WERI-Rb-1 (cell line): ENCODE measurements around the gene TNFRSF14.

Experiments
- DNase-seq: peaks from one replicate; pipeline ENCODE4 v3.0.0-alpha.2; 2020
- H3K27ac ChIP-seq: fragments of 250-450 bp; sonication (Bioruptor Pico); 2 replicates; pipeline ENCODE4 v1.5.1; 2020; ENCODE audit warnings: mild to moderate bottlenecking, moderate library complexity
- H3K27me3 ChIP-seq: fragments of 250-450 bp; sonication (Bioruptor Pico); 2 replicates; pipeline ENCODE4 v1.5.1; 2021; ENCODE audit warnings: mild to moderate bottlenecking, low read depth, moderate library complexity; ENCODE audit not compliant: insufficient read depth, severe bottlenecking
- H3K36me3 ChIP-seq: fragments of 250-450 bp; sonication (Bioruptor Pico); 2 replicates; pipeline ENCODE4 v1.5.1; 2020; ENCODE audit warnings: mild to moderate bottlenecking, moderate library complexity
- H3K4me3 ChIP-seq: 2 replicates; pipeline ENCODE4 v1.5.1; 2011; ENCODE audit warnings: low read depth, mild to moderate bottlenecking, control low read depth, low read length
- H3K9me3 ChIP-seq: fragments of 250-450 bp; sonication (Bioruptor Pico); 2 replicates; pipeline ENCODE4 v1.5.1; 2021; ENCODE audit warnings: mild to moderate bottlenecking, moderate library complexity; ENCODE audit not compliant: severe bottlenecking
- TF ChIP-seq, protein P1 (sequence below): IDR thresholded peaks from 2 replicates; pipeline ENCODE4 v1.5.1; 2011; ENCODE audit warnings: low read depth, mild to moderate bottlenecking, control low read depth, inconsistent platforms, low read length

The TNFRSF14 gene

DNA sequence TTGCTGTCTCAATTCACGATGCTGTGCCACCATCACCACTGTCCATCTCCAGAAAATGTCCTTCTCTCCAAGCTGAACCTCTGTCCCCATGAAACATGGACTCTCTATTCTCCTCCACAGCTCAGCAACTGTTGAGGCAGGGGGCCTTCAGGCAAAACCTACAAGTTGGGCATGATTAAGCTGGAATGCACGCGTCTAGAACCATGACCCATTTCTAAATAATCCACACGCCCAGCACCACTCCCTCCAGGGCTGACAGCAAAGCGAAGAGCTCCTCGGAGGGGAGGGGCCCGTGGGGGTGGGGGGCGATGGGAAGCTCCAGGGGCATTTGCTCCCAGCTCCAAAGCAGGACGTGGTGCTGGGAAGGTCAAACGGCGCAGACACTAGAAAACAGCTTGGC is 22.8 kb upstream of the TNFRSF14 start:
- Histone ChIP-seq H3K9me3 (no peaks in the 10 kb centered on the region), H3K27me3 (no peaks in the 10 kb centered on the region), H3K27ac (no peak overlapping the region), H3K36me3 (no peaks in the 10 kb centered on the region), H3K4me3 (no peak overlapping the region)
- DNase-seq, result no peak
- TF ChIP-seq, protein P1, sequence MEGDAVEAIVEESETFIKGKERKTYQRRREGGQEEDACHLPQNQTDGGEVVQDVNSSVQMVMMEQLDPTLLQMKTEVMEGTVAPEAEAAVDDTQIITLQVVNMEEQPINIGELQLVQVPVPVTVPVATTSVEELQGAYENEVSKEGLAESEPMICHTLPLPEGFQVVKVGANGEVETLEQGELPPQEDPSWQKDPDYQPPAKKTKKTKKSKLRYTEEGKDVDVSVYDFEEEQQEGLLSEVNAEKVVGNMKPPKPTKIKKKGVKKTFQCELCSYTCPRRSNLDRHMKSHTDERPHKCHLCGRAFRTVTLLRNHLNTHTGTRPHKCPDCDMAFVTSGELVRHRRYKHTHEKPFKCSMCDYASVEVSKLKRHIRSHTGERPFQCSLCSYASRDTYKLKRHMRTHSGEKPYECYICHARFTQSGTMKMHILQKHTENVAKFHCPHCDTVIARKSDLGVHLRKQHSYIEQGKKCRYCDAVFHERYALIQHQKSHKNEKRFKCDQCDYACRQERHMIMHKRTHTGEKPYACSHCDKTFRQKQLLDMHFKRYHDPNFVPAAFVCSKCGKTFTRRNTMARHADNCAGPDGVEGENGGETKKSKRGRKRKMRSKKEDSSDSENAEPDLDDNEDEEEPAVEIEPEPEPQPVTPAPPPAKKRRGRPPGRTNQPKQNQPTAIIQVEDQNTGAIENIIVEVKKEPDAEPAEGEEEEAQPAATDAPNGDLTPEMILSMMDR, result no peak

- TF ChIP-seq, protein P1, result no peak
- no peaks in the 10 kb centered on the region for H3K36me3 ChIP-seq
- no peak for DNase-seq
- no peak overlapping the region for H3K4me3 ChIP-seq
- no peaks in the 10 kb centered on the region for H3K9me3 ChIP-seq
- no peaks in the 10 kb centered on the region for H3K27me3 ChIP-seq
- H3K27ac ChIP-seq, result no peak overlapping the region
These were observed 21.9 kb upstream of the TNFRSF14 start for GRCh38 chr1:2534315-2534686.

DNA sequence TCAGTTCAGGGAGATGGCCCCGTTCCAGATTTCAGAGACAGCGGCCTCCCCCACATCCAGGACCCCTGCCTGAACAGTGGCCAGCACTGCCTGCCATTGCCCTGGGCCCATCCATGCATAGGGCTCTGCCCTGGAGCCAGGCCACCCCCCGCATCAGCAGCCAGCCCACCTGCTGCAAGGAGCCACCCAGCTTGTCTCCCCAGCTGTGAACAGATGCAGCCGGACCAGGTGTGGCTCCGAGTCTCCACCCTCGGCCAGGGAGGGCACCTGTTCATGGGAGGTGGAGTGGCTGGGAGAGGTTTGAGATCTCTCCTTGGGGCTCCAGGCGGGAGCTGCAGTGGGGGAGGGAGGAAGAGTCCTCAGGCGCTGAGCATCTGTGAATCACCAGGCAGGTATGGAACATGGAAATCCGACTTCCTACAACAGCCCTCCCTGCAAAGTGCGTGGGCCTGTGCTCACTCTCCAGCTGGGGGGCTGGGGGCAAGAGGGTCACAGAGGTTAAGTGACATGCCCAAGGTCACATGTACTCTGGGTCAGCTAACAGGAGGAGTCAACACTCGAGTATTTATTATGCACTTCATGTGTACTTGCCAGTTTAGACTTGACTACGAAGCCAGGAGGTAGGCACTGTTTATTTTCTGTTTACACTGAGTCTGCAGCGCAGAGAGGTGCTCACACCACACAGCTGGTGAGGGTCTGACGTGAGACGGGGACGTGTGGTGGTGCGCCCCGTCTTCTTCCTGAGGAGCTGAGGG is 21.3 kb upstream of the TNFRSF14 start:
- Histone ChIP-seq H3K27me3 (no peaks in the 10 kb centered on the region), H3K4me3 (no peak overlapping the region), H3K9me3 (no peaks in the 10 kb centered on the region), H3K36me3 (no peaks in the 10 kb centered on the region), H3K27ac (peak overlapping the region; percentile 87)
- TF ChIP-seq, protein P1, result no peak
- DNase-seq, result no peak

- no peaks in the 10 kb centered on the region for H3K9me3 ChIP-seq
- DNase-seq, result peak; percentile 65
- TF ChIP-seq, protein P1, result no peak
- H3K36me3 ChIP-seq, result no peaks in the 10 kb centered on the region
- H3K27me3 ChIP-seq, result no peaks in the 10 kb centered on the region
- peak overlapping the region; percentile 87 for H3K27ac ChIP-seq
- H3K4me3 ChIP-seq, result no peak overlapping the region
These were observed 20.7 kb upstream of the TNFRSF14 start for GRCh38 chr1:2535455-2535854.

GRCh38 chr1:2535981-2536380 is 20.2 kb upstream of the TNFRSF14 start:
- DNase-seq, result no peak
- Histone ChIP-seq H3K4me3 (no peak overlapping the region), H3K9me3 (no peaks in the 10 kb centered on the region), H3K27me3 (no peaks in the 10 kb centered on the region), H3K36me3 (no peaks in the 10 kb centered on the region), H3K27ac (peak overlapping the region; percentile 87)
- TF ChIP-seq, protein P1, result no peak

GRCh38 chr1:2537784-2538115 is 18.4 kb upstream of the TNFRSF14 start:
- H3K4me3 ChIP-seq, result no peak overlapping the region
- H3K36me3 ChIP-seq, result no peaks in the 10 kb centered on the region
- no peak for DNase-seq
- TF ChIP-seq, protein P1, result no peak
- H3K27me3 ChIP-seq, result no peaks in the 10 kb centered on the region
- no peaks in the 10 kb centered on the region for H3K9me3 ChIP-seq
- H3K27ac ChIP-seq, result no peak overlapping the region
